ENCODE measurements around the gene ATP2B1.

Gene ATP2B1

GRCh38 chr12:89707703-89708564, 704 bp downstream of the ATP2B1 start:
- H3K27me3 ChIP-seq (ENCODE audit: insufficient read depth, low read length), result no peaks in the 10 kb centered on the region
- H3K4me3 ChIP-seq (ENCODE audit: low read depth, low read length), result peak overlapping the region; percentile 95
- H2BK12ac ChIP-seq (ENCODE audit: low read length), result peak overlapping the region; percentile 51
- H3K27ac ChIP-seq (ENCODE audit: low read depth, low read length), result peak overlapping the region; percentile 98
- H4K8ac ChIP-seq (ENCODE audit: low read depth, low read length), result peak overlapping the region; percentile 20
- peak; percentile 6 to 48 for DNase-seq
- H3K9ac ChIP-seq (ENCODE audit: low read length), result peak overlapping the region; percentile 88
- no peak overlapping the region for H3K23ac ChIP-seq (ENCODE audit: low read length)
- peak overlapping the region; percentile 81 for H3K4me2 ChIP-seq (ENCODE audit: low read length)
- H3K14ac ChIP-seq (ENCODE audit: low read length), result peak overlapping the region; percentile 94
- peak overlapping the region; percentile 47 for H2AFZ ChIP-seq (ENCODE audit: insufficient read depth, low read length, poor library complexity)
- H4K91ac ChIP-seq (ENCODE audit: low read depth, low read length), result peak overlapping the region; percentile 95
- H2BK5ac ChIP-seq (ENCODE audit: low read depth, low read length, poor library complexity), result peak overlapping the region; percentile 88
- peak overlapping the region; percentile 68 for H2BK120ac ChIP-seq (ENCODE audit: insufficient read depth, low read length, poor library complexity)
- H3K9me3 ChIP-seq (ENCODE audit: insufficient read depth, low read depth, low read length), result no peaks in the 10 kb centered on the region
- peak overlapping the region; percentile 19 for H4K12ac ChIP-seq (ENCODE audit: low read depth, low read length)
- H3K36me3 ChIP-seq (ENCODE audit: control insufficient read depth in 1 of 2, insufficient read depth in 2 of 2, low read length in 2 of 2), result no peaks in the 10 kb centered on the region
- peaks cover 24% of the 10 kb centered on the region for H3K79me2 ChIP-seq (ENCODE audit: control insufficient read depth, insufficient read depth, low read length, poor library complexity)
- peak overlapping the region; percentile 54 for H2AK5ac ChIP-seq (ENCODE audit: low read length)
- peak overlapping the region; percentile 100 for H3K4ac ChIP-seq (ENCODE audit: low read depth, low read length)
- no CpG with 5 or more reads among the region's 73 CpGs for WGBS (ENCODE audit: extremely low coverage, insufficient coverage, insufficient read length)
- H3K4me1 ChIP-seq (ENCODE audit: control insufficient read depth in 1 of 2, insufficient read depth in 2 of 2, low read length in 2 of 2), result no peaks in the 10 kb centered on the region
- H3K79me1 ChIP-seq (ENCODE audit: low read length), result peaks cover 25% of the 10 kb centered on the region
- peak overlapping the region; percentile 56 for H3K18ac ChIP-seq (ENCODE audit: low read length)

DNA sequence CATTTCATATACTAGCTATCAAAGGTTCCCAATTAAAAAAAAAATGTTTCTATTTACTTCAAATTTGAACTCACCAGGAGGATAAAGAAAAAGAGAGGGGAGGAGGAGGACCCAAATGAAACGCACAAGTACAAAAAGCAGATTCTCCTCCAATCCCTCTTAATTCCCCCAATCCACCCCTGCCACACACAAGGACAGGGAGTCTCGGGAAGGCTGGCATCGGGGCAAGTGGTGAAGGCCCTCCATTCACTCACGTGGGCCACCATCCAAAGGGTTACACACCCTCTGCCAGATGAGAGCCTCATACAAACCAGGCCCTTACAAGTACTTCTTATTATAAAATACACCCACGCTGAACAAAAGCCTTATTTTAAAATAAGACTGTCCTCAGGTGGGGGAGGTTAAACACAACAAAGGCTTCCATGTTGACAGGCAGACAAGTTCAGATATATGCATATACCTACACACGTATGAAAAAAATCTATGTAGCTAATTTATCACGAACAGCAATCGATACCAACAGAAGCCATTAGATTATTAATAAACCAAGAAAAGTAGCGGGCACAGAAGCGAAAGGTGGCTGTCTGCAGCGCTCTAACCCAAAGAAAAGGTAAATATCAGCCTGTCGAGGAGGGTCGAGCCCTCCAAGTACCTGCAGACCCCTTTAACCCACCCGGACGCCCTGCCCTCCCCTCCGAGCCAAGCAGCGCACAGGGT, 1.5 kb downstream of the ATP2B1 start:
- peak overlapping the region; percentile 81 for H3K4me2 ChIP-seq (ENCODE audit: low read length)
- peak overlapping the region; percentile 95 for H3K4me3 ChIP-seq (ENCODE audit: low read depth, low read length)
- H3K27ac ChIP-seq (ENCODE audit: low read depth, low read length), result peak overlapping the region; percentile 98
- no peak overlapping the region for H3K23ac ChIP-seq (ENCODE audit: low read length)
- peaks cover 24% of the 10 kb centered on the region for H3K79me2 ChIP-seq (ENCODE audit: control insufficient read depth, insufficient read depth, low read length, poor library complexity)
- peaks cover 25% of the 10 kb centered on the region for H3K79me1 ChIP-seq (ENCODE audit: low read length)
- H3K27me3 ChIP-seq (ENCODE audit: insufficient read depth, low read length), result no peaks in the 10 kb centered on the region
- WGBS (ENCODE audit: extremely low coverage, insufficient coverage, insufficient read length), result no CpG with 5 or more reads among the region's 17 CpGs
- H2AK5ac ChIP-seq (ENCODE audit: low read length), result peak overlapping the region; percentile 29
- H3K18ac ChIP-seq (ENCODE audit: low read length), result peak overlapping the region; percentile 56
- no peaks in the 10 kb centered on the region for H3K9me3 ChIP-seq (ENCODE audit: insufficient read depth, low read depth, low read length)
- H2BK5ac ChIP-seq (ENCODE audit: low read depth, low read length, poor library complexity), result peak overlapping the region; percentile 88
- H4K8ac ChIP-seq (ENCODE audit: low read depth, low read length), result peak overlapping the region; percentile 29
- no peak overlapping the region for H4K12ac ChIP-seq (ENCODE audit: low read depth, low read length)
- no peak for DNase-seq
- peak overlapping the region; percentile 90 for H3K9ac ChIP-seq (ENCODE audit: low read length)
- peak overlapping the region; percentile 100 for H3K4ac ChIP-seq (ENCODE audit: low read depth, low read length)
- no peaks in the 10 kb centered on the region for H3K4me1 ChIP-seq (ENCODE audit: control insufficient read depth in 1 of 2, insufficient read depth in 2 of 2, low read length in 2 of 2)
- H3K14ac ChIP-seq (ENCODE audit: low read length), result peak overlapping the region; percentile 94
- no peak overlapping the region for H2BK12ac ChIP-seq (ENCODE audit: low read length)
- no peaks in the 10 kb centered on the region for H3K36me3 ChIP-seq (ENCODE audit: control insufficient read depth in 1 of 2, insufficient read depth in 2 of 2, low read length in 2 of 2)
- H4K91ac ChIP-seq (ENCODE audit: low read depth, low read length), result peak overlapping the region; percentile 95
- H2BK120ac ChIP-seq (ENCODE audit: insufficient read depth, low read length, poor library complexity), result peak overlapping the region; percentile 68
- H2AFZ ChIP-seq (ENCODE audit: insufficient read depth, low read length, poor library complexity), result peak overlapping the region; percentile 47

DNA sequence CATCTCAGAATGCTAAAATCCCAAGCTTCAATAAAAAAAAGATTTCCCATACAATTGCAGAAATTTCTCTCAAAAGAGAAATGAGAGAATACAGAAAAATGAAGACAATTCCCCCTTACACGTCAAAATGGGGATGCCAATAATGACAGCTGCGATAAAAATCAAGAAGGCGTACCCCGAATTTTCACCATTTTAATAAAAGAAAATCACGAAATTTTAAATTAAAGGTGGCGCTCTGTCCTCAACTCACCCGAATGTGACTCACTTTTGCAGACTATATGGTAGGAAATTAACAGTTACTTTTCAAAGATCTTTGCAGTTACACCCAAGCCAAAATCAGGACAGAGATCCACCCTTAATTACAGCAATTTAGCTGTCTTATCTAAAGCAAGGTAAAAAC, 2.1 kb downstream of the ATP2B1 start:
- WGBS (ENCODE audit: extremely low coverage, insufficient coverage, insufficient read length), result no CpG with 5 or more reads among the region's 7 CpGs
- Histone ChIP-seq H4K91ac (ENCODE audit: low read depth, low read length) (no peak overlapping the region), H3K36me3 (ENCODE audit: control insufficient read depth in 1 of 2, insufficient read depth in 2 of 2, low read length in 2 of 2) (peaks cover 0 to 1% of the 10 kb centered on the region in 2 experiments), H3K9ac (ENCODE audit: low read length) (no peak overlapping the region), H2BK120ac (ENCODE audit: insufficient read depth, low read length, poor library complexity) (no peak overlapping the region), H4K8ac (ENCODE audit: low read depth, low read length) (no peak overlapping the region), H3K79me1 (ENCODE audit: low read length) (peaks cover 25% of the 10 kb centered on the region), H3K4me1 (ENCODE audit: control insufficient read depth in 1 of 2, insufficient read depth in 2 of 2, low read length in 2 of 2) (no peaks in the 10 kb centered on the region), H3K27me3 (ENCODE audit: insufficient read depth, low read length) (no peaks in the 10 kb centered on the region), H3K4me2 (ENCODE audit: low read length) (peak overlapping the region; percentile 81), H2AK5ac (ENCODE audit: low read length) (no peak overlapping the region), H3K23ac (ENCODE audit: low read length) (no peak overlapping the region), H3K18ac (ENCODE audit: low read length) (no peak overlapping the region), H3K4ac (ENCODE audit: low read depth, low read length) (peak overlapping the region; percentile 61), H4K12ac (ENCODE audit: low read depth, low read length) (no peak overlapping the region), H3K14ac (ENCODE audit: low read length) (no peak overlapping the region), H2BK12ac (ENCODE audit: low read length) (no peak overlapping the region), H3K79me2 (ENCODE audit: control insufficient read depth, insufficient read depth, low read length, poor library complexity) (peaks cover 25% of the 10 kb centered on the region), H2AFZ (ENCODE audit: insufficient read depth, low read length, poor library complexity) (no peak overlapping the region), H3K9me3 (ENCODE audit: insufficient read depth, low read depth, low read length) (no peaks in the 10 kb centered on the region), H3K4me3 (ENCODE audit: low read depth, low read length) (no peak overlapping the region), H3K27ac (ENCODE audit: low read depth, low read length) (no peak overlapping the region), H2BK5ac (ENCODE audit: low read depth, low read length, poor library complexity) (no peak overlapping the region)
- no peak for DNase-seq

DNA sequence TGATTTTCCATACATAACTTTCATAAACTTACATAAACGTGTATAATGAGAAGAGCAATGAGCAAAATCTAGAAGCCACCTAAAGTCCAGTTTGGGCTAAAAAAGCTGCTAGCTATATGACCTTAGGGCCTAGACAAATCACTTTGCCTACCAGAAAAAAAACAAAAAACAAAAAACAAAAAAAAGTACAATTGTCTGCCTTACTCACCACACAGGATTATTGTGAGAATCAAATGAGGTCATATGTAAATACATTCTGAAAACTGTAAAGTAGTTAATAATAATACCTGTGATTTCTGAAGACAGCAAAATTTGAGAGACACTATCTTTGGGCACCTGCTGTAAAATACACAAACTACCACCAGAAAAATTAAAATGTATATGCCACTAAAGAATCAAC, 4.2 kb downstream of the ATP2B1 start:
- Histone ChIP-seq H3K27ac (ENCODE audit: low read depth, low read length) (no peak overlapping the region), H4K12ac (ENCODE audit: low read depth, low read length) (no peak overlapping the region), H3K4me2 (ENCODE audit: low read length) (no peak overlapping the region), H3K18ac (ENCODE audit: low read length) (no peak overlapping the region), H4K8ac (ENCODE audit: low read depth, low read length) (no peak overlapping the region), H3K27me3 (ENCODE audit: insufficient read depth, low read length) (no peaks in the 10 kb centered on the region), H3K79me2 (ENCODE audit: control insufficient read depth, insufficient read depth, low read length, poor library complexity) (peaks cover 23% of the 10 kb centered on the region), H4K91ac (ENCODE audit: low read depth, low read length) (no peak overlapping the region), H3K9ac (ENCODE audit: low read length) (no peak overlapping the region), H3K4ac (ENCODE audit: low read depth, low read length) (no peak overlapping the region), H3K4me1 (ENCODE audit: control insufficient read depth in 1 of 2, insufficient read depth in 2 of 2, low read length in 2 of 2) (no peaks in the 10 kb centered on the region), H2AK5ac (ENCODE audit: low read length) (no peak overlapping the region), H2BK5ac (ENCODE audit: low read depth, low read length, poor library complexity) (no peak overlapping the region), H2AFZ (ENCODE audit: insufficient read depth, low read length, poor library complexity) (no peak overlapping the region), H2BK120ac (ENCODE audit: insufficient read depth, low read length, poor library complexity) (no peak overlapping the region), H3K14ac (ENCODE audit: low read length) (no peak overlapping the region), H2BK12ac (ENCODE audit: low read length) (no peak overlapping the region), H3K36me3 (ENCODE audit: control insufficient read depth in 1 of 2, insufficient read depth in 2 of 2, low read length in 2 of 2) (peaks cover 0 to 2% of the 10 kb centered on the region in 2 experiments), H3K23ac (ENCODE audit: low read length) (no peak overlapping the region), H3K9me3 (ENCODE audit: insufficient read depth, low read depth, low read length) (no peaks in the 10 kb centered on the region), H3K79me1 (ENCODE audit: low read length) (peaks cover 20% of the 10 kb centered on the region), H3K4me3 (ENCODE audit: low read depth, low read length) (no peak overlapping the region)
- WGBS (ENCODE audit: extremely low coverage, insufficient coverage, insufficient read length), result no CpG with 5 or more reads among the region's 1 CpG
- no peak for DNase-seq

All from trophoblast cell (in vitro differentiated cells and primary cell).